Hepatocyte (in vitro differentiated cells): Measurements from ENCODE around the gene ZFAND5.

Experiments used
- CTCF ChIP-seq: fragments of 200-600 bp; sonication (generic); IDR thresholded peaks from 2 replicates; pipeline ENCODE4 v1.5.1; 2016; ENCODE audit warnings: antibody characterized with exemption, mild to moderate bottlenecking; ENCODE audit not compliant: poor library complexity
- EZH2 ChIP-seq: fragments of 200-600 bp; sonication (generic); IDR thresholded peaks from 2 replicates; pipeline ENCODE4 v1.6.1; 2016; ENCODE audit warnings: antibody characterized with exemption, mild to moderate bottlenecking, borderline replicate concordance
- EZH2phosphoT487 ChIP-seq: fragments of 200-600 bp; sonication (generic); IDR thresholded peaks from one replicate; pipeline ENCODE4 v1.6.1; 2018; ENCODE audit warnings: antibody characterized with exemption, mild to moderate bottlenecking, low read depth, moderate library complexity; ENCODE audit not compliant: unreplicated experiment, severe bottlenecking

- TF ChIP-seq EZH2phosphoT487, result no peak
- no peak for TF ChIP-seq CTCF
- TF ChIP-seq EZH2, result no peak
These were observed 34.4 kb upstream of the ZFAND5 start for GRCh38 chr9:72399391-72399790.
